AG09319 (cell line): Measurements from ENCODE around the gene PRMT1.

Experiments used
- DNase-seq: peaks from one replicate; pipeline ENCODE4 v3.0.0-alpha.2; 2010; ENCODE audit warnings: low read depth; ENCODE audit errors: extremely low read depth
- TF ChIP-seq, protein P1 (sequence below): IDR thresholded peaks from 2 replicates; pipeline ENCODE4 v1.5.1; 2011; ENCODE audit warnings: low read depth, mild to moderate bottlenecking, inconsistent platforms, low read length, moderate library complexity

The PRMT1 gene

GRCh38 chr19:49665351-49666119 lies 11.5 kb upstream of the PRMT1 start, which contains the start of the genes BCL2L12 and IRF3:
Gene BCL2L12, plus strand, starts transcription at chr19:49665933. Its CDS starts 760 bp downstream, at chr19:49666693.
Gene IRF3, minus strand, starts transcription at chr19:49665857. Its CDS starts 1,019 bp downstream, at chr19:49664838.
- TF ChIP-seq, protein P1, sequence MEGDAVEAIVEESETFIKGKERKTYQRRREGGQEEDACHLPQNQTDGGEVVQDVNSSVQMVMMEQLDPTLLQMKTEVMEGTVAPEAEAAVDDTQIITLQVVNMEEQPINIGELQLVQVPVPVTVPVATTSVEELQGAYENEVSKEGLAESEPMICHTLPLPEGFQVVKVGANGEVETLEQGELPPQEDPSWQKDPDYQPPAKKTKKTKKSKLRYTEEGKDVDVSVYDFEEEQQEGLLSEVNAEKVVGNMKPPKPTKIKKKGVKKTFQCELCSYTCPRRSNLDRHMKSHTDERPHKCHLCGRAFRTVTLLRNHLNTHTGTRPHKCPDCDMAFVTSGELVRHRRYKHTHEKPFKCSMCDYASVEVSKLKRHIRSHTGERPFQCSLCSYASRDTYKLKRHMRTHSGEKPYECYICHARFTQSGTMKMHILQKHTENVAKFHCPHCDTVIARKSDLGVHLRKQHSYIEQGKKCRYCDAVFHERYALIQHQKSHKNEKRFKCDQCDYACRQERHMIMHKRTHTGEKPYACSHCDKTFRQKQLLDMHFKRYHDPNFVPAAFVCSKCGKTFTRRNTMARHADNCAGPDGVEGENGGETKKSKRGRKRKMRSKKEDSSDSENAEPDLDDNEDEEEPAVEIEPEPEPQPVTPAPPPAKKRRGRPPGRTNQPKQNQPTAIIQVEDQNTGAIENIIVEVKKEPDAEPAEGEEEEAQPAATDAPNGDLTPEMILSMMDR, result no peak
- DNase-seq, result peak; percentile 89

DNA sequence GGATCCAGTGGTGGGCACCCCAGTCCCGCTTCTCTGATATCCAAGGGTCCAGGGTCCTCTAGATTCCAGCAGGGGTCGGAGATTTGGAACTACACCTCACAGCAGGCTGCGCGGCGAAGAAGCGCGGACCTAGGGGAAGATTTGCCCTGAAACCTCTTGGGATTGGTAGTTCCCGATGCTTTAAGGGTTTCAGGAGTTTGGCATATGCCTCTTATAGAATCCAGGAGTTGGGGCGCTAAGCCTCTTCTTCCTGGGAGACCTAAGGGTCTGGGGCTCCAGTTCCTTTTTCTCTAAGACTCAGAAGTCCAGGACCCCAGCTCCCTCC lies 11.0 kb upstream of the PRMT1 start:
- TF ChIP-seq, protein P1, result no peak
- DNase-seq, result no peak

DNA sequence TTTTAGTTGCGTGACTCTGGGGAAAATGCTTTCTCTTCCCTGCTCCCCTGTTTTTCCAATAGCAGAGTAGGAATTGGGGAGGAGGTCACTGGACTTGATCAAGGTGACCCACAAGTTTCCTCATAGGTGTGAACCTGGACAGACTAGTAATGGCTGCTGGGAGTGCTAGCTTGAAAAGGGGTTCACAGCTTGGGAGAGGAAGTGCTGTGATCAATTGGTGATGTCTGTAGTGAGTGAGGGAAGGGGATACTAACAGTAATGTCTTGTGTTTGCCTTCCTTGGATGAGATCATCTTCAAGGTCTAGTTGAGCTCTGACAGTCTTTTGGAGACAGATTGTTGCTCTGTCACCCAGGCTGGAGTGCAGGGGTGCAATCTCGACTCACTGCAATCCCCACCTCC lies 9.6 kb upstream of the PRMT1 start:
- TF ChIP-seq, protein P1, result no peak
- no peak for DNase-seq

DNA sequence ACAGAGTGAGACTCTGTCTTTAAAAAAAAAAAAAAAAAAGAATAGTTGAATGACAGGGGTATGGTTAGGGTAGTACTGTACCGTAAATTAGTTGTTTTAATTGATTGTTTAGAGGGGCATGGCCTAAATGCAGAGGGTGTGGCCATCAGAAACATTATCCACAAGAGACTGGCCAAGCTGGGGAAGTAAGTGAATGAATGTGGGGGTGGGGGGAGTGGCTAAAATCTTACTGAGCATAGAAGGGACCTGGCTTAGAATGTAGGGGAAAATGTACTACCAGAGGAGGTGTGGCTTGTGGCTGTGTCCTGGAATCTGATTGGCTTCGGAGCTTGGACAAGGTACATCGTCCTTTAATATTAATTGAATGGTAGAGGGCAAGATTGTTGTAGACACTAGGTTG lies 7.6 kb upstream of the PRMT1 start:
- TF ChIP-seq, protein P1, result no peak
- no peak for DNase-seq

GRCh38 chr19:49672131-49672919 lies 4.7 kb upstream of the PRMT1 start:
- TF ChIP-seq, protein P1, result peak; percentile 97
- DNase-seq, result no peak

- peak; percentile 88 for DNase-seq
- TF ChIP-seq, protein P1, result no peak
Observed at GRCh38 chr19:49676136-49676783, 811 bp upstream of the PRMT1 start.
